ENCODE results near the gene POLE3.

GRCh38 chr9:113399646-113400200 is 10.8 kb downstream of the POLE3 start:
- no peak for TF ChIP-seq POLR2AphosphoS5 (IDR thresholded peaks at IDR 0.05)
- no peak for TF ChIP-seq CTCF (IDR thresholded peaks at IDR 0.05)
